Heart right ventricle (tissue), 16 donors: Measurements from ENCODE around the gene SCRT2. TPM values are rescaled to one million over a fixed set of nuclear protein-coding genes. Genes with fewer than 3 reads are reported as not detected.

Source experiments
- ATAC-seq, 8 donors: fragments of 200-7000 bp; cut with Tn5 transposase; one replicate each; pipeline ENCODE4 v1.9.1; 2020; ENCODE audit warnings: mild to moderate bottlenecking in 8 of 8, moderate library complexity in 8 of 8, moderate number of reproducible peaks in 1 of 8
- DNase-seq, 2 donors: peaks; one replicate each; pipeline ENCODE4 v3.0.0-alpha.2; 2020
- H3K27ac ChIP-seq, 10 donors: fragments of 200-600 bp; sonication (generic) in 2 of 10; one replicate each; pipeline versions ENCODE4 v1.5.0 to v1.8.0; 2020 to 2022; ENCODE audit warnings: mild to moderate bottlenecking in 3 of 10
- H3K27me3 ChIP-seq, 7 donors: fragments of 200-600 bp; one replicate each; pipeline ENCODE4 v1.8.0; 2021 to 2022; ENCODE audit warnings: mild to moderate bottlenecking in 2 of 7
- H3K36me3 ChIP-seq, 9 donors: fragments of 200-600 bp; sonication (generic) in 1 of 9; one replicate each; pipeline versions ENCODE4 v1.5.0 to v1.8.0; 2020 to 2022; ENCODE audit warnings: mild to moderate bottlenecking in 2 of 9
- H3K4me1 ChIP-seq, 9 donors: fragments of 200-600 bp; sonication (generic) in 1 of 9; one replicate each; pipeline versions ENCODE4 v1.5.0 to v1.8.0; 2020 to 2022; ENCODE audit warnings: mild to moderate bottlenecking in 4 of 9
- H3K4me3 ChIP-seq, 10 donors: fragments of 200-600 bp; sonication (generic) in 2 of 10; one replicate each; pipeline versions ENCODE4 v1.5.0 to v1.8.0; 2020 to 2022; ENCODE audit warnings: mild to moderate bottlenecking in 7 of 10, moderate library complexity in 2 of 10
- H3K9me3 ChIP-seq, 11 donors: fragments of 200-600 bp in 10 of 11; sonication (generic) in 2 of 11; one replicate each; pipeline versions ENCODE4 v1.5.0 to v1.8.0; 2013 to 2022; ENCODE audit warnings: mild to moderate bottlenecking in 2 of 11, control low read depth in 1 of 11, moderate library complexity in 1 of 11
- WGBS, 2 donors: extraction: QIAGEN DNeasy Blood & Tissue Kit; methylation state at CpG; one replicate each; pipeline ENCODE4 v1.1.7; 2013; ENCODE audit warnings: inconsistent platforms in 1 of 2; 5-methylcytosine and 5-hydroxymethylcytosine counted together
- intact Hi-C, 10 donors: fragments of 100-400 bp; cut with DNase I; formaldehyde crosslinking; loops; one replicate each; pipeline versions ENCODE4 v1.11.1 to v1.14.2; 2022
- polyA plus RNA-seq, 2 donors: library from polyadenylated mRNA; stranded (reverse); fragments of 200-250 nt; gene quantifications; one replicate each; pipeline ENCODE4 v1.2.3, GENCODE V29; 2013
- total RNA-seq, 10 donors: library from RNA; stranded (reverse); fragmentation: NEBNext Ultra II Directional in 3 of 10; extraction: Animal tissue kit (Norgen Biotek cat#: 25700) in 3 of 10; gene quantifications; one replicate each; pipeline versions ENCODE4 v1.2.1 to v1.2.4, GENCODE V29; 2021 to 2023
- TF ChIP-seq, protein P1 (sequence below), 9 donors: fragments of 200-600 bp; sonication (generic) in 2 of 9; IDR thresholded peaks; one replicate each; pipeline versions ENCODE4 v1.5.0 to v1.8.0; 2021 to 2022; ENCODE audit warnings: antibody characterized with exemption in 9 of 9, mild to moderate bottlenecking in 5 of 9, moderate library complexity in 1 of 9
- donor health status: Arrhythmogenic right ventricular cardiomyopathy.
- donor health status: ischemic (EF 13 %, LVEDD 7.1; RV severe dilation, severe dysfunction).
- donor health status: healthy with polysubstance abuse.
- donor health status: DM: no; HTN: yes; CAD: no.
- donor health status: DM: no; HTN: no; CAD: no.
- donor health status: ischemic (EF 25% LVEDD 6.9; RV normal size, moderate dysfunction).
- donor health status: ischemic (EF 25% LVEDD 5.7; RV mildly dilated, moderate dysfunction).
- donor health status: healthy.
- donor health status: DM: yes; HTN: yes; CAD: no.
- donor health status: Ischemic cardiomyopathy.
- donor health status: ischemic (EF 35%, LVEDD 5.7; RV mildly dilated, moderate dysfunction).
- donor health status: nonischemic (EF 11% LVEDD 7.7; RV severe dilation, severe dysfunction).
- donor health status: DM: yes; HTN: yes; CAD: no.
- donor health status: PGD.
- donor health status: ischemic (EF 29% LVEDD 5.4; RV normal size, mild dysfunction).
- donor health status: nonischemic (EF 23%, LVEDD 6.1; RV moderate dilation, normal function).

Gene SCRT2
- total and polyA plus RNA-seq, 12 donors = not detected

DNA sequence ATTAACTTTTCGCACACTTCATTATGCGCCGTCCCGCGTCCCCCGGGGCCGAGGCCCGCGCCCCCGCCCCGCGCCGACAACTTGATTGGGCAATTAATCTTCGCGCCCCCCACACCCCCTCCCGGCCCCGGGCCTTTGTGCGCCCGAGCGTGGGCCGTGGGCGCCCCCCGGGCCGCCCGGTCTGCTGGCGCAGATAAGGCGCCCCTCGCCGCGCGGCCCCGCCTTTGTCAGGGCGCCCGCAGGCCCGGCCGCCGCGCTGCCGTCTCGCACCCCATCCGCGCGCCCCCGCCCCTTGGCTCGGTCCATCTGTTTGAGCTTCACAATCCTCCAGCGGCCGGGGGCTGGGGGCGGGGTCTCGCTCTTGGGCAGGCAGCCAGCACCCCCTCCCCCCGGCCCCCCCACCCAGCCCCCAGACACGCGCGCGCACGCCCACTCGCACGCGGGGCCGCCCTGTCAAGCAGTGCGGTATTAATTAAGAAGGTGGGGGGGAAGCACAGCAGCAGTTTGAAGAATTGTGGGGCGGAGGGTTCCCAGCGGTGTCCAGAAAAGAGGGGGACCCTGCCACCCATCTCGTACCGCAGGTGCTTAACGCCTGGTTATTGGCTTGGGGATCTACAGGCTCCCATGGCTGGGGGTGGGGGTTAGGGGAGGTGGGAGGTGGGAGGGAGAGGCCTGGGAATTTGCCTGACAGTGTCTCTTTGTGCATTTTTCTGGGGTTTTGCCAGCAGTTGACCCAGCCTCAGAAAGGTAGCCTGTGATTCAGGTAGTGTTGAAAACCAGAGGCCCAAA, 34.6 kb upstream of the SCRT2 start:
- peaks cover 0 to 31% (median 6%) of the 10 kb centered on the region in 11 donors for H3K9me3 ChIP-seq
- peak overlapping the region in 9 of 10 donors; percentile 10 to 45 (median 35) for H3K4me3 ChIP-seq
- no peak for DNase-seq
- H3K36me3 ChIP-seq = no peaks in the 10 kb centered on the region
- TF ChIP-seq, protein P1, sequence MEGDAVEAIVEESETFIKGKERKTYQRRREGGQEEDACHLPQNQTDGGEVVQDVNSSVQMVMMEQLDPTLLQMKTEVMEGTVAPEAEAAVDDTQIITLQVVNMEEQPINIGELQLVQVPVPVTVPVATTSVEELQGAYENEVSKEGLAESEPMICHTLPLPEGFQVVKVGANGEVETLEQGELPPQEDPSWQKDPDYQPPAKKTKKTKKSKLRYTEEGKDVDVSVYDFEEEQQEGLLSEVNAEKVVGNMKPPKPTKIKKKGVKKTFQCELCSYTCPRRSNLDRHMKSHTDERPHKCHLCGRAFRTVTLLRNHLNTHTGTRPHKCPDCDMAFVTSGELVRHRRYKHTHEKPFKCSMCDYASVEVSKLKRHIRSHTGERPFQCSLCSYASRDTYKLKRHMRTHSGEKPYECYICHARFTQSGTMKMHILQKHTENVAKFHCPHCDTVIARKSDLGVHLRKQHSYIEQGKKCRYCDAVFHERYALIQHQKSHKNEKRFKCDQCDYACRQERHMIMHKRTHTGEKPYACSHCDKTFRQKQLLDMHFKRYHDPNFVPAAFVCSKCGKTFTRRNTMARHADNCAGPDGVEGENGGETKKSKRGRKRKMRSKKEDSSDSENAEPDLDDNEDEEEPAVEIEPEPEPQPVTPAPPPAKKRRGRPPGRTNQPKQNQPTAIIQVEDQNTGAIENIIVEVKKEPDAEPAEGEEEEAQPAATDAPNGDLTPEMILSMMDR (IDR thresholded peaks at IDR 0.05) = no peak
- intact Hi-C loops = no loop called here
- 7 to 10% methylated on average over 44 to 65 of the region's 65 CpGs for WGBS, 2 donors
- no peak overlapping the region for H3K27ac ChIP-seq
- H3K27me3 ChIP-seq = peaks cover 0 to 45% (median 28%) of the 10 kb centered on the region in 7 donors
- ATAC-seq = peak in 2 of 8 donors; percentile 11 to 18
- H3K4me1 ChIP-seq = peaks cover 0 to 8% (median 4%) of the 10 kb centered on the region in 9 donors

DNA sequence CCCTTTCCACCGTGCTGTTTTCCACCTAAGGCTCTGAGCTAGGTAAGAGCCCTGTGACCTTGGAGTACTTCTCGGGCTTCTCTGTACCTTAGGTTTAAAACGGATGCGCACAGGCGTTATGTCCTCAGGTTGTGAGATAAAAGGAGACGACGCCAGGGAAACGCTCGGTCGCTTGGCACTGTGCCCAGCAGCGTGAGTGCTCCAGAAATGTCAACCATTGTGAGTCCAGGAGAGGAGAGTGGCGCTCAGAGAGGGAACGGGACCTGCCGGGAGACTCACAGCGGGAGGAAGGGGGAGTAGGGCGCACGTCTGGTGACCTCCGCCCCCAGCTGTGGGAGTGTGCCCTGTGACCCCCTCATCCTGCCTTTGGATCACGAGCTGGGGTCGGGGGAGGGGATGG, 33.8 kb upstream of the SCRT2 start:
- peaks cover 0 to 8% (median 4%) of the 10 kb centered on the region in 9 donors for H3K4me1 ChIP-seq
- peak in 5 of 8 donors; percentile 33 to 76 (median 61) for ATAC-seq
- TF ChIP-seq, protein P1 (IDR thresholded peaks at IDR 0.05) = no peak
- H3K4me3 ChIP-seq = peak overlapping the region in 9 of 10 donors; percentile 10 to 45 (median 35)
- peaks cover 0 to 45% (median 28%) of the 10 kb centered on the region in 7 donors for H3K27me3 ChIP-seq
- intact Hi-C loops = no loop called here
- peaks cover 0 to 27% (median 5%) of the 10 kb centered on the region in 11 donors for H3K9me3 ChIP-seq
- DNase-seq = peak; percentile 42 to 64
- 16 to 28% methylated on average over 20 of the region's 20 CpGs for WGBS, 2 donors
- no peak overlapping the region for H3K27ac ChIP-seq
- no peaks in the 10 kb centered on the region for H3K36me3 ChIP-seq

- no peak overlapping the region for H3K27ac ChIP-seq
- TF ChIP-seq, protein P1 (IDR thresholded peaks at IDR 0.05) = no peak
- ATAC-seq (no peak), DNase-seq (no peak)
- WGBS, 2 donors = 70 to 73% methylated on average over 2 of the region's 2 CpGs
- H3K4me1 ChIP-seq = peaks cover 0 to 8% (median 4%) of the 10 kb centered on the region in 9 donors
- H3K4me3 ChIP-seq = no peak overlapping the region
- peaks cover 0 to 45% (median 28%) of the 10 kb centered on the region in 7 donors for H3K27me3 ChIP-seq
- intact Hi-C loops = no loop called here
- H3K9me3 ChIP-seq = peaks cover 0 to 23% (median under 1%) of the 10 kb centered on the region in 11 donors
- H3K36me3 ChIP-seq = no peaks in the 10 kb centered on the region
Observed at GRCh38 chr20:708956-709355, 33.4 kb upstream of the SCRT2 start.

- DNase-seq (no peak), ATAC-seq (no peak)
- Histone ChIP-seq H3K27ac (no peak overlapping the region), H3K4me3 (no peak overlapping the region), H3K9me3 (peaks cover 0 to 9% (median 0%) of the 10 kb centered on the region in 11 donors), H3K4me1 (peaks cover 0 to 8% (median 4%) of the 10 kb centered on the region in 9 donors), H3K36me3 (no peaks in the 10 kb centered on the region), H3K27me3 (peaks cover 0 to 43% (median 28%) of the 10 kb centered on the region in 7 donors)
- TF ChIP-seq, protein P1 (IDR thresholded peaks at IDR 0.05) = no peak
- intact Hi-C loops = no loop called here
- 84 to 87% methylated on average over 13 of the region's 13 CpGs for WGBS, 2 donors
Observed at GRCh38 chr20:707451-708110, 32.0 kb upstream of the SCRT2 start.
